LNCaP clone FGC (cell line): ENCODE results near the gene MC3R.
"Not testable (repeated sequence)": the region's sequence is repeated elsewhere in the genome, so short reads cannot be mapped to it uniquely, and the experiment has no call there.

Experiments
- DNase-seq: peaks from one replicate; pipeline ENCODE4 v3.0.0-alpha.2; 2011; ENCODE audit warnings: low read depth
- H3K4me3 ChIP-seq: 2 replicates; pipeline ENCODE4 v1.5.1; 2011; ENCODE audit warnings: mild to moderate bottlenecking, low read depth, low read length, control low read depth
- TF ChIP-seq, protein P1 (sequence below): IDR thresholded peaks from 2 replicates; pipeline ENCODE4 v1.5.1; 2012; ENCODE audit warnings: mild to moderate bottlenecking; ENCODE audit not compliant: control insufficient read depth, insufficient read depth; ENCODE audit errors: extremely low read depth

Gene MC3R

DNA sequence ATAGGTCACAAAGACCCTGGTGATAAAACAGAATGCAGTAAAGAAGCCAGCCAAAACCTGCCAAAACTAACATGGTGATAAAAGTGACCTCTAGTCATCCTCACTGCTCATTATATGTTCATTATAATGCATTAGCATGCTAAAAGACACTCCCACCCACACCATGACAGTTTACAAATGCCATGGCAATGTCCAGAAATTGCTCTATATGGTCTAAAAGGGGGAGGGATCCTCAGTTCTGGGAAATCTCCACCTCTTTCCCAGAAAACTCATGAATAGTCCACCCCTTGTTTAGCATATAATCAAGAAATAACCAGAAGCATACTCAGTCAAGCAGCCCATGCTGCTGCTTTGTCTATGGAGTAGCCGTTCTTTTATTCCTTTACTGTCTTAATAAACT is 40.4 kb upstream of the MC3R start:
- no peak overlapping the region for H3K4me3 ChIP-seq
- DNase-seq = no peak
- TF ChIP-seq, protein P1, sequence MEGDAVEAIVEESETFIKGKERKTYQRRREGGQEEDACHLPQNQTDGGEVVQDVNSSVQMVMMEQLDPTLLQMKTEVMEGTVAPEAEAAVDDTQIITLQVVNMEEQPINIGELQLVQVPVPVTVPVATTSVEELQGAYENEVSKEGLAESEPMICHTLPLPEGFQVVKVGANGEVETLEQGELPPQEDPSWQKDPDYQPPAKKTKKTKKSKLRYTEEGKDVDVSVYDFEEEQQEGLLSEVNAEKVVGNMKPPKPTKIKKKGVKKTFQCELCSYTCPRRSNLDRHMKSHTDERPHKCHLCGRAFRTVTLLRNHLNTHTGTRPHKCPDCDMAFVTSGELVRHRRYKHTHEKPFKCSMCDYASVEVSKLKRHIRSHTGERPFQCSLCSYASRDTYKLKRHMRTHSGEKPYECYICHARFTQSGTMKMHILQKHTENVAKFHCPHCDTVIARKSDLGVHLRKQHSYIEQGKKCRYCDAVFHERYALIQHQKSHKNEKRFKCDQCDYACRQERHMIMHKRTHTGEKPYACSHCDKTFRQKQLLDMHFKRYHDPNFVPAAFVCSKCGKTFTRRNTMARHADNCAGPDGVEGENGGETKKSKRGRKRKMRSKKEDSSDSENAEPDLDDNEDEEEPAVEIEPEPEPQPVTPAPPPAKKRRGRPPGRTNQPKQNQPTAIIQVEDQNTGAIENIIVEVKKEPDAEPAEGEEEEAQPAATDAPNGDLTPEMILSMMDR = no peak

DNA sequence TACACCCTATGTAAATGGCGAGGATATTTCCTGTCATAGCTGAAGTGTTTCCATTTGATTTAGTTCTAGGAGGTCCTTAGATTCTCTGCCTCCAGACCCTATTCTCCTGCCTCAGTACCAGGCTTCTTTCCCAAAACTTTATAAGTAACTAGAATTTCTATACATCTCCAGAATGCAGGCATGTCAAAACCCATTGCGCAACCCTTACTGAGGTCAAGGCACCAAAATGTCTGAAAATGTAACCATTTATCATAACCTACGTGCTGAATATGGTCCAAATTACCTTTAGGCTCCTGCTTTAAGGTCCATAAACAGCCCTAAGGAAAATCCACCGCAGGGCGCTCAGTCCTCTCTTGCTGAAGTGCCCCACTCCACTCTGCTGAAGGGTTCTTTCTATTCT is 37.5 kb upstream of the MC3R start:
- TF ChIP-seq, protein P1 = no peak
- no peak for DNase-seq

DNA sequence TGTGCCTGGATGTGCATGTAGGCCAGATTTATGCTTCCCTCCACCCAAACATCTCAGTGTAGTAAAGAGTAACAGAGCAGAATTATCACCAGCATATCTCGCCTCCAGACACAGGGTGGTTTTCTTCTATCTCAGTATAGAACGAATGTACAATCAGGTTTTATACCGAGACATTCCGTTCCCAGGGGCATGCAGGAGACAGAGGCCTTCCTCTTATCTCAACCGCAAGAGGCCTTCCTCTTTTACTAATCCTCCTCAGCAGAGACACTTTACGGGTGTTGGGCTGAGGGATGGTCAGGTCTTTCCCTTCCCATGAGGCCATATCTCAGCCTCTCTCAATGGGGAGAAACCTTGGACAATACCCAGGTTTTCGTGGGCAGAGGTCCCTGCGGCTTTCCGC is 36.4 kb upstream of the MC3R start:
- DNase-seq = no peak
- TF ChIP-seq, protein P1 = no peak

More for the DNA sequence above, 37.5 kb upstream of the MC3R start:
- H3K4me3 ChIP-seq = no peak overlapping the region

DNA sequence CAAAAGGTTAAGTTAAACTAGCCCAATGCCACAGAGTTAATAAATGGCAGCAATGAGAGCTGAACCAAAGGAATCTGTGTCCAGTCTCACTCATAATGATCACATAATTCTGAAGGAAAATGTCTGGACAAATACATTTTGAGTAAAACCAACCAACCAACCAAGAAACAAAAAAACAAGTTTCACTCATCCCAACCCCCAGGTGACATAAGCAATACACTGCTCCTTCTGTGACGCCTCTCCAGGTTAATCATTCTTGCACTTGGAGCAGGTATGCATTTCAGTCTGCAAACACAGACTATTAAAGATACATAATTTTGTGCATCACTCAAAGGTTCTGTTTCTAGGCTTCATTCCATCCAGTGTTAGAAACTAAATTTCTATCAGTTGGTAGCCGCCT is 35.2 kb upstream of the MC3R start:
- DNase-seq = no peak
- no peak overlapping the region for H3K4me3 ChIP-seq
- TF ChIP-seq, protein P1 = no peak

More for the DNA sequence above, 36.4 kb upstream of the MC3R start:
- no peak overlapping the region for H3K4me3 ChIP-seq

DNA sequence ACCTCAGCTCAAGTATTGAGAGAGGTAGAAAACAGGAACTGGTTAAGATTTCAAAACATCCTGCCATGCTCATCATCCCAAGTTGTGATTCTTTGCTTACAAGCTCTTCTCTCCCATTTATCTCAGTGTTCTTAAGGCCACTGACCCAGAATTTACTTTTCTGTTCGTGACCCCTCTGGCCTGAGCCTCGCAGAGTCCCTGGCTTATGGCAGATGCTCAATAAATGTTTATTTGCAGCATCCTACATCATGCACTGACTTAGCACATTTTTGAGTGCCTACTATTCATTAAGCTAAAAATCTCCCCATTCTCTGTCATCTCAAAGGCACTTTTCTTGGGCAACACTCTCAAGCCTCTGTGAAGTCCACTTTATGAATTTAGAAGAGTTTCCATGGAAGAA is 33.4 kb upstream of the MC3R start:
- no peak overlapping the region for H3K4me3 ChIP-seq
- TF ChIP-seq, protein P1 = no peak
- no peak for DNase-seq

DNA sequence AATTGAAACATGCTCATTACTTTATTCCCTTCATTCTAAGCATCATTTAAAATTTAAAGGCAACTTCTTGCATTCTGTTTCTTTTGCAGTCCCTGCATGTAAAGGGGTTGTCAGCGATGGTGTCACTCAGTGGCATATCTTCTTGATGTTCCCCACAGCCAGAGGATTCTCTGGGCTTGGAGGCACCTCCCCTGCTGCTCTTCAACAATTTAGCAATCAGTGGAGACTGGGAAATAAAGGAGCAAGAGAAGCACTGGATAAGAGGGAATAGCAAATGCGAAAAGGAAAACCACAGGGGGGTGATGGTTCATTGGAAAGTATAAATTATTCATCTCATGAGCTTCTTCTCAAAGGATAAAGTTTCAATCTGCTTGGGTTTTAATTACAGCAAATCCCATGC is 30.7 kb upstream of the MC3R start:
- TF ChIP-seq, protein P1 = no peak
- no peak overlapping the region for H3K4me3 ChIP-seq
- DNase-seq = no peak

DNA sequence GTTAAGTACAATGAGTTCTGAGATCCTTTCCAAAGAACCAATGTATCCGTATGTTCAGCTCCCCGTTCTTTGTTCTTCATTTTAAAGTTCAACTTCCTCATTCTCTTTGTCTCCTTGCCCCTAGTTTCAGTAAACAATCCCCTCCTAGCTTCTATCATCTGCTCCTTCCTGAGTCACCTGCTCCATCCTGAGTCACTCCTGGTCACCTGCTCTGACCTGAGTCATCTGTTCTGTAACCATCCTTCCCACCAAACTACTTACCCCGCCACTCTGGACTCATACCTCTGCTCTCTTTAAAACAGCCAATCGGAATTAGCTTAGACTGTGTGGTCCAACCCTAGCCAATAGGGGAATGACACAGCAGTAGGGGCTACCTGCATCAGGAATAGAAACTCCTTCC is 27.3 kb upstream of the MC3R start:
- DNase-seq, H3K4me3 ChIP-seq: not testable (repeated sequence)
